Left renal cortex interstitium (tissue), 4 donors: Measurements from ENCODE around the gene CASTOR2. TPM values are rescaled to one million over a fixed set of nuclear protein-coding genes. Genes with fewer than 3 reads are reported as not detected.
"Not testable (repeated sequence)": the region's sequence is repeated elsewhere in the genome, so short reads cannot be mapped to it uniquely, and the experiment has no call there.

Experiments used
- DNase-seq, 4 donors: peaks; one replicate each; pipeline ENCODE4 v3.0.0-alpha.2; 2013; ENCODE audit warnings: low read depth in 4 of 4, low spot score in 2 of 4, missing footprints in 1 of 4
- polyA plus RNA-seq, 4 donors: library from polyadenylated mRNA; unstranded; fragments of 120-200 nt; gene quantifications; one replicate each; pipeline ENCODE4 v1.2.1, GENCODE V29; 2013; ENCODE audit not compliant: insufficient read length in 4 of 4

Gene CASTOR2
- 10 to 100 TPM in 1 of 4 donors, 1 to 10 TPM in 3; 5.0 to 12.1 (median 6.8) TPM for polyA plus RNA-seq

DNA sequence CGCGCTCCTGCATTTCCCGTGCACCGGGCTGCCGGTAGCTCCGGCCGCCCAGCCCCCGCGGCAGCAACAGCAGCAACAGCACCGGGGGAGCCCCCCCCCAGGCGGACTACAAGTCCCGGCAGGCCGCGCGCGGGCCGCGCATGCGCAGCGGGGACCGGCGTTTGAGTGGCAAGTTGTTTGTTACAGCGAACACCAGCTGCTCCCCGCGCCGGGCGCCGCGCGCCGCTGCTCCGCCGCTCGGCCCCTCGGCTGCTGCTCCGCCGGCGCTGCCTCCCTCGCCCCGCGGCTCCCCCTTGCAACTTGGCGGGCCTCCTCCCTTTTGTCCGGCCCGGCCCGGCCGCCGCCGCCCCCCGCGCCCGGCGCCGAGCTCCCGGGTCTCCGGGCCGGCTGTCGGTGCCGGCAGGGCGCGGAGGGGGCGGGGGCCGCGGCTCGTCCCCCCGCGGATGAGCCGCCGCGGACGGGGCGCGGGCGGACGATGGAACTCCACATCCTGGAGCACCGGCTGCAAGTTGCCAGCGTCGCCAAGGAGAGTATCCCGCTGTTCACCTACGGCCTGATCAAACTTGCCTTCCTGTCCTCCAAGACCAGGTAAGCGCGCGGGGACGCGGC is at the start of gene CASTOR2:
Gene CASTOR2, plus strand, starts transcription at position 195 of the 609 bp plus-strand sequence. Its CDS starts 281 bp downstream, at position 476.
- DNase-seq = not testable (repeated sequence)

DNA sequence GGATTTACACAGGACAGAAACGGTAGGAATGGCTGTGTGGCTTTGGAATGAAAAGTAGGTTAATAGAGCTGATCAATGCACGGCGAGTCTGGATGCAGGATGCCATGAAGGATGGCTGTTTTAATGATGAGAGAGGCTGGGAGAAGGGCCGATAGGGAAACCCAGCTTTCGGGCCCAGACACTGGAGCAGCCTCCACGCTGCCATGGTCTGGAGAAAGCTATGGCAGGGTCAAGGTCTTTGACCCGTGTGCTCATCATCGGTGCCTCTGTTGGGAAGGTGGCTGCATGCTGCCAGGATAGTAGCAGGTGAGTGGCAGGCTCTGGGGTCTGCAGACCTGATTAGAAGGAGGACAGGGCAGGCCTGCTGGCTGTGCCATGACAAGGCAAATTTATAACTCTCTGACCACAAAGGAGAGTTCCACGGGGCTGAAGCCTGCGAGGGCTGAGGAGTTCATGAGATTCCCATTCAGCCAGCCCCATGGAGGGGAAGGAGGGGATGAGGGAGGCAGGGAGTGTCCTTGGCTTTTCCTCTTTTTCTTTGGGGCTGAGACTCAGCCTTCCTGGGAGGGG is 42.1 kb upstream of the CASTOR2 start:
- not testable (repeated sequence) for DNase-seq

DNA sequence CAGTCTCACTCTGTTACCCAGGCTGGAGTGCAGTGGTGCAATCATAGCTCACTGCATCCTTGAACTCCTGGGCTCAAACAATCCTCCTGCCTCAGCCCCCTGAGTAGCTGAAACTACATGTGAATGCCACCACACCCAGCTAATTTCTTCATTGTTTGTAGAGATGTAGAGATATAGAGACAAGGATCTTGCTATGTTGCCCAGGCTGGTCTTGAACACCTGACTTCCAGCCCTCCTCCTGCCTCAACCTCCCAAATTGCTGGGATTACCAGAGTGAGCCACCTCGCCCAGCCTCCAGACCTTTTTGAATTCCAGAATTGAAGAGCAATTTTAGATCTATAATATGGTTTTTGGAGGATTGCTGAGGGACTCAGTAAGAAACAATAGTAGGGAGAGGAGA is 40.9 kb upstream of the CASTOR2 start:
- not testable (repeated sequence) for DNase-seq

GRCh38 chr7:74926968-74927367 is 37.5 kb upstream of the CASTOR2 start:
- DNase-seq = not testable (repeated sequence)

- not testable (repeated sequence) for DNase-seq
Observed at GRCh38 chr7:74931563-74932328, 32.8 kb upstream of the CASTOR2 start.

- DNase-seq = not testable (repeated sequence)
Observed at GRCh38 chr7:74939429-74939828, 25.1 kb upstream of the CASTOR2 start.

DNA sequence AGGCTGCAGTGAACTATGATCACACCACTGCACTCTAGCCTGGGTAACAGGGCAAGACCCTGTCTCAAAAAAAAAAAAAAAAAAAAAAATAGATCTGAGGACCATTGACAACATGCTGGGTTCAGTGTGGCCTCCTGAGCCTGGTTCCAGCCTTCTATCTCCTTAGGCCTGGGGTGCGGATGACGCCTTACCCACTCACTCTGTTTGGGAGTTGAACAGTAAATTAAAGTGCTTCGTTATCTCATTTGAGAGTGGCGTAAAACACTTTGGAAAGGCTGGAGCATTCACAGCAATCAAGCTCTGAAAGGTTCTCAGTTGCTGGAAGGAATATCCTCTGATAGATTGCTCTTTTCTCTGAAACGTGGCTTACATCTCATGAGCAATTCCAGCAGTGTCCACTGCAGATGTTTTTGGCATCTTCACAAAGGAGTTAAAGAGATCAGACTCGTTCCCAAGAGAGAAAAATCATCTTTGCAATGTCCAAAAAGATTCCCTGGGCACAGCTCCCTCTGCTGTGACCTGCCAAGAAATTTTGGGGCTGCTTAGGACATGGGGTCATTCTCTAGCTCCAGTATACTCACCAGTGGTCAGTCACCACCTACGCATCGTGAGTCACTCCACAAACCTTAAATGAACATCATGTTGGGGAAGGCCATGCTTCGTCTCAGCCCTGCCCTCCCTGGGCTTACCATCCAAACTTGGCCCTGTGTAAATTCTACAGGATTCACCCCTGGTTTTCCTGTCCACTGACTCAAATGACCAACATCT is 23.0 kb upstream of the CASTOR2 start:
- not testable (repeated sequence) for DNase-seq

DNA sequence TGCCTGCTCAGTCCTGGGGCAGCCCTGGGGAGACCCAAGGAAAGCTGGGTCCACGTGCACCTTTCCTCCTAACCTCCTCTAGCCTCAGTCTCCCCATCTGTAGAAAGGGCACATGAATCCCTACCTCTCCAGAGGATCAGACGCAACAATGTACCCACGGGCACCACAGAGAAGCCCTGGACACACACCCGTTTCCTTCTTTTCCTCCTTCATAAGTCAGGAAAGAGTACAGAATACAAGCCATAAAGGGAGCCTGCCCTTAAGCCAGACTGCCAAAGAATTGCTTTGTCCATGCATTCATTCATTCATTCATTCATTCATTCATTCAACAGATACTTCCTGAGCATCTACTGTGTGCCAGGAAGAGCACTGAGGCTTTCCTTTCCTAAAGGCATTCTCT is 20.6 kb upstream of the CASTOR2 start:
- not testable (repeated sequence) for DNase-seq

- DNase-seq = not testable (repeated sequence)
Observed at GRCh38 chr7:74947741-74948140, 16.8 kb upstream of the CASTOR2 start.

- not testable (repeated sequence) for DNase-seq
Observed at GRCh38 chr7:74953774-74954173, 10.7 kb upstream of the CASTOR2 start.

DNA sequence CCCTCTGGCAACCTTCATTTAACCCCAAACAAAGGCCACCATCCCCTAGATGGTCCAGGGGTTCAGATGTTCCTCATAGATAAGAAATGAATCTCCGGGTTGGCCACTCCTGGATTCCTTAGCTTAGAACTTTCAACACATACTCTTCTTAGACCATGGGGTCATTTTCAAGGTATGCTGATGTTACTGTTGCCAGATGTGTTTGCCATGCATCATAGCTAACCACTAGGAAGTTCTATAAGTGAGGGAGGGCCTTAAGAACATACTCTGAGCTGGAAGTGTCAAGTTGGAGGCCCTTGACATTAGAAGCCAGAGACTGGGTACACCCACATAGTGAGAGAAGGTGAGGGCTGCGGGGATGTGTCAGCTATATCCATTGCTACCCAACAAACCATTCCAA is 6.2 kb upstream of the CASTOR2 start:
- DNase-seq = not testable (repeated sequence)

DNA sequence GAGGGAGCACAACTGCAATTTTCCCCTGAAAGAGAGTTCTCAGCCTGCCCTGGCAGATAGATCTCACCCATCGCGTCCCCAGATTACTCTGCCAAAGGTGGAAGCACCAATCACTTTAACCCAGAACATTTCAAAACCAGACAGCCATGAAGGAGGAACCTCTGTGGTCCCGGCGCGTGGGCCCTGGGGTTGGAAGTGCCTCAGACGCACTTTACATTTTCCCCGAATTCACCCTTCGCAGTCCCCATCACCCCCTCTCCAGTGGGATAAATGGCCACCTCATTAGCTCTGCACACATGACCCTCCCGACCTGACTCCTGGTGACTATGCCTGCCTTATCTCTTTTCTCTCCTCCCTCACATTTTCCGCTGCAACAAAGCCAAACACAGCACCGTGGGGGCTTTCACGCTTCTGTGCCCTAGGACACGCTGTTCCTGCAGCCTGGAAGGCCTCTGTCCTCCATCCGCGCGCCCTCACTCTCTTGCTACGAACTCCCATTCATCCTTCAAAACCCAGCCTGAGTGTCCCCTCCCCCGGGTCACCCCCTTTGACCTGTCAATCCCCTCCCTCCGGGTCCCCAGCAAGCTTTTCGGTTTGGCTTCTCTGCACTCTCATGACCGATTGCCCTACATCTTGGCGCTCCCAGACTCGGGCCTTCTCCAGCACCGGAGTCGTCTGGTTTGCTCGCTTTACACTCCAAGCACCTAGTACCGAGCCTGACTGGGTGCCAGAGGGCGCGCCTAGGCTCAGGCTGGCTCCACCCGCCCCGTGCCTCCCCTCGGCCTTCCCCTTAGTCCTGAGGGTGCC is 598 bp upstream of the CASTOR2 start:
- DNase-seq = not testable (repeated sequence)

DNA sequence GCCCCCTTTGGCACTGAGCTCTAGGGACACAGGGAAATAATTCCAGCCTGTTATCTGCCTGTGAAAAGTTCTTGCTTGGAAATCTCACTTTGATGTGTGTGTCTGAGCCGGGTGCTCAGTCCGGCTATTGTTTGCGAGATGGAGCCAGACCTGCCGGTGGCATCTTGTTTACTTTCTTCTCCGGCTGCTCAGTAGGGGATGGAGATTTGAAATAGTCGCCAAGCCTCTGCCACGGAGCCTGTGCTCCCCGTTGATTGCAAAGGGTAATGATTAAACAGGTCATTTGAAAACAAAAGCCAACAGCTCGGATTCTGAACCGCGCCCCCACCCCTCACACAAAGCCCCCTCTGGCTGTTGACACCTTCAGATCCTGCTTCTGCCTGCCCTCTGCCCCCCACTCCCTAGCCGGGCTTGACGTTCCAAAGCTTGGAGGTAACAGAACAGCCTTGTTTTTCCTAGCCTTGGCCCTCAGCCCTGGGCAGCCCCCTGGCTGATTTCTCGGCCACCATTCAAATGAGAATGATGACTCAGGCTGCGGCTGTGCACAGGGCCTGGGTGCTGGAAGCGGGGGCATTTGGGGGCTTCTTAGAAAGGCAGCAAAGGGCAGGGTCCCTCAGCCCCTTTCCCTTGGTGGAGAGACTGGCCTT is 1.8 kb downstream of the CASTOR2 start:
- DNase-seq = not testable (repeated sequence)

DNA sequence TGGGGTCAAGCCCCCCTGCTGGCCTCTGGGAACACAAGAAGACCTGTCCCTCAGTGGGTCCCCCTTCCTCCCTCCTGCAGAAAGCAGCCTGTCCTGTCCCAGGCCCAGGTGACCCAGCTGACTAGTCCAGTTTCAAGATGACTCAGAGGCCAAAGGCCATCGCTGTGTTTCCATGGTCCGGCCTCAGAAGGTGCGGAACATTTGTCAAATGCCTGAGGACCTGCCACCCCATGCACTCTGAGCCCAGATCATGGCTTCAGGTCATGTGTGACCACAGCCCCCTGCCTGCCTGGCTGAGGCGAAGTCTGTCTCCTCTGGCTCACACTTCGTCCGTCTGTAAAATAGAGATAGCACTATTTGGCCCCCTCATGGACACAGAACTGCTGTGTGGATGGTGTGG is 2.4 kb downstream of the CASTOR2 start:
- DNase-seq = not testable (repeated sequence)

- not testable (repeated sequence) for DNase-seq
Observed at GRCh38 chr7:74971431-74971830, 6.9 kb downstream of the CASTOR2 start.

GRCh38 chr7:74972377-74972776 is 7.9 kb downstream of the CASTOR2 start:
- DNase-seq = not testable (repeated sequence)

DNA sequence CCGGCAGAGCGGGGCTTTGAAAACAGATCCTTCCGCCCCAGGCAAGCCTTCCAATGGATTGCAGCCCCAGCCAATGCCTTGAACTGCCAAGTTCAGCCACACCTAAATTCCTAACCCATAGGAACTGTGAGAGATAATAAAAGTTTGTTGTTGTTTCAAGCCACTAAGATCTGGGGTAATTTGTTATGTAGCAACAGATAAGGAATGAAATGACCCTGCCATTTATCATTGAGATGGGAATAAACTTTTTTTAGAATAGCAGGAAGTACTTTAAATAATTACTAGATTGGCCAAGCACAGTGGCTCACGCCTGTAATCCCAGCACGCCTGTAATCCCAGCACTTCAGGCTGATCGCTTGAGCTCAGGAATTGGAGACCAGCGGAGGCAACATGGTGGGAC is 11.5 kb downstream of the CASTOR2 start:
- not testable (repeated sequence) for DNase-seq

DNA sequence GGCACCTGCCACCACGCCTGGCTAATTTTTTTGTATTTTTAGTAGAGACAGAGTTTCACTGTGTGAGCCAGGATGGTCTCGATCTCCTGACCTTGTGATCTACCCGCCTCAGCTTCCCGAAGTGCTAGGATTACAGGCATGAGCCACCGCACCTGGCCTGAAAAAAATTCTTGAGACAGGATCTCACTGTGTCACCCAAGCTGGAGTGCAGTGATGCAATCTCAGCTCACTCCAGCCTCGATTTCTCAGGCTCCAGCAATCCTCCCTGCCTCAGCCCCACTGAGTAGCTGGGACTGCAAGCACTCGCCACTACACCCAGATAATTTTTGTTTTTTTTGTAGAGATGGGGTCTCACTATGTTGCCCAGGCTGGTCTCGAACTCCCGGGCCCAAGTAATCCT is 13.0 kb downstream of the CASTOR2 start:
- DNase-seq = not testable (repeated sequence)

DNA sequence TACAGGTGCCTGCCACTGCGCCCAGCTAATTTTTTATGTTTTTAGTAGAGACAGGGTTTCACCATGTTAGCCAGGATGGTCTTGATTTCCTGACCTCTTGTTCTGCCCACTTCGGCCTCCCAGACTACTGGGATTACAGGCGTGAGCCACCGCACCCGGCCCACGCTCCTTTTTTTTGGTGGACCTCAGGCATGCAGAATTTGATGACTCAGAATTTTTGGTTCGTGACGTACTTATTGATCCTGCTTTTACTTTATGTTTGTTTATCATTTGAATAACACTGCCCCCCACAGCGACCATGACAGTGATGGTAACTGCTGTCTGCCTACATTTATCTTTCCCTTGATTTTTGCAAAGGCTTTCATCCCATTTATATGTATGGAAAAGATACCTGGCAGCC is 23.9 kb downstream of the CASTOR2 start:
- DNase-seq = not testable (repeated sequence)
